GM23338 (cell line): Measurements from ENCODE around the gene PSMB7. TPM values are rescaled to one million over a fixed set of nuclear protein-coding genes. Genes with fewer than 3 reads are reported as not detected.

Experiments
- ATAC-seq: fragments of 200-7000 bp; cut with Tn5 transposase; 3 replicates; pipeline ENCODE4 v1.9.1; 2020
- DNase-seq: peaks from one replicate; pipeline ENCODE4 v3.0.0-alpha.2; 2015; ENCODE audit warnings: low spot score
- H2AFZ ChIP-seq: fragments of 200-600 bp; sonication (generic); 2 replicates; pipeline ENCODE4 v1.8.0; 2016; ENCODE audit warnings: antibody characterized with exemption, mild to moderate bottlenecking, moderate library complexity
- H3F3A ChIP-seq: fragments of 200-600 bp; sonication (generic); replicated peaks from 2 replicates; pipeline ENCODE4 v1.8.0; 2017; ENCODE audit warnings: antibody characterized with exemption, mixed run types, low read depth
- H3K27ac ChIP-seq: fragments of 200-600 bp; sonication (generic); 2 replicates; pipeline ENCODE4 v1.6.1; 2016; ENCODE audit warnings: low read depth
- H3K27me3 ChIP-seq: fragments of 200-600 bp; sonication (generic); 2 replicates; pipeline ENCODE4 v1.8.0; 2016; ENCODE audit warnings: mild to moderate bottlenecking, mixed run types, moderate library complexity; ENCODE audit not compliant: insufficient read depth
- H3K36me3 ChIP-seq: fragments of 200-600 bp; sonication (generic); 2 replicates; pipeline ENCODE4 v1.8.0; 2016; ENCODE audit warnings: mild to moderate bottlenecking; ENCODE audit not compliant: insufficient read depth
- H3K4me1 ChIP-seq: fragments of 200-600 bp; sonication (generic); 2 replicates; pipeline ENCODE4 v1.8.0; 2016; ENCODE audit warnings: mild to moderate bottlenecking, moderate library complexity; ENCODE audit not compliant: insufficient read depth
- H3K4me2 ChIP-seq: fragments of 200-600 bp; sonication (generic); 2 replicates; pipeline ENCODE4 v1.7.1; 2017; ENCODE audit warnings: mixed run types
- H3K4me3 ChIP-seq: fragments of 200-600 bp; sonication (generic); 2 replicates; pipeline ENCODE4 v1.6.1; 2016; ENCODE audit warnings: mixed run types
- H3K79me2 ChIP-seq: fragments of 200-600 bp; sonication (generic); replicated peaks from 2 replicates; pipeline ENCODE4 v1.8.0; 2017; ENCODE audit warnings: mild to moderate bottlenecking; ENCODE audit not compliant: insufficient read depth
- H3K9me2 ChIP-seq: fragments of 200-600 bp; sonication (generic); 2 replicates; pipeline ENCODE4 v1.8.0; 2017; ENCODE audit not compliant: insufficient read depth
- H4K20me1 ChIP-seq: fragments of 200-600 bp; sonication (generic); replicated peaks from 2 replicates; pipeline ENCODE4 v1.8.0; 2017; ENCODE audit warnings: mild to moderate bottlenecking; ENCODE audit not compliant: insufficient read depth
- H3K27ac Mint-ChIP-seq: 2 replicates; pipeline ENCODE4 v1.8.0; 2020; ENCODE audit warnings: inconsistent platforms, mild to moderate bottlenecking, moderate library complexity, mixed read lengths
- H3K27me3 Mint-ChIP-seq: 3 replicates; pipeline ENCODE4 v1.8.0; 2022; ENCODE audit warnings: low read depth, mild to moderate bottlenecking, moderate library complexity, mixed read lengths, inconsistent platforms; ENCODE audit not compliant: insufficient read depth, poor library complexity
- H3K36me3 Mint-ChIP-seq: 3 replicates; pipeline ENCODE4 v1.8.0; 2021; ENCODE audit warnings: low read depth, mild to moderate bottlenecking, inconsistent platforms, moderate library complexity, mixed read lengths
- H3K4me1 Mint-ChIP-seq: 3 replicates; pipeline ENCODE4 v1.8.0; 2020; ENCODE audit warnings: mild to moderate bottlenecking, inconsistent platforms, mixed read lengths
- H3K4me3 Mint-ChIP-seq: 3 replicates; pipeline ENCODE4 v1.8.0; 2021; ENCODE audit warnings: moderate library complexity, mild to moderate bottlenecking, inconsistent platforms, mixed read lengths
- H3K9me3 Mint-ChIP-seq: 3 replicates; pipeline ENCODE4 v1.8.0; 2020; ENCODE audit warnings: moderate library complexity, mild to moderate bottlenecking, inconsistent platforms, mixed read lengths
- CREB1 ChIP-seq: fragments of 250-450 bp; sonication (Bioruptor Pico); IDR thresholded peaks from 2 replicates; pipeline ENCODE4 v1.5.0; 2020; ENCODE audit warnings: low read depth, mild to moderate bottlenecking, moderate library complexity
- CTCF ChIP-seq, 2 experiments: fragments of 200-600 bp in 1 of 2; sonication (generic) in 1 of 2; conservative IDR thresholded peaks; 2 replicates each; pipeline versions ENCODE4 v1.5.1 to v1.6.1; 2016 to 2017; ENCODE audit warnings: antibody characterized with exemption in 2 of 2, low read depth in 2 of 2, mild to moderate bottlenecking in 2 of 2, moderate library complexity in 1 of 2
- ETS1 ChIP-seq: IDR thresholded peaks from 2 replicates; pipeline ENCODE4 v1.6.1; 2016; ENCODE audit warnings: antibody characterized with exemption
- EZH2 ChIP-seq: fragments of 200-600 bp; sonication (generic); IDR thresholded peaks from one replicate; pipeline ENCODE4 v1.8.0; 2017; ENCODE audit warnings: antibody characterized with exemption, mild to moderate bottlenecking, low read depth; ENCODE audit not compliant: unreplicated experiment
- EZH2phosphoT487 ChIP-seq: fragments of 200-600 bp; sonication (generic); IDR thresholded peaks from one replicate; pipeline ENCODE4 v1.8.1; 2018; ENCODE audit warnings: antibody characterized with exemption; ENCODE audit not compliant: unreplicated experiment
- JUNB ChIP-seq: IDR thresholded peaks from one replicate; pipeline ENCODE4 v1.6.1; 2016; ENCODE audit warnings: antibody characterized with exemption; ENCODE audit not compliant: unreplicated experiment
- NANOG ChIP-seq: IDR thresholded peaks from 2 replicates; pipeline ENCODE4 v1.6.1; 2016; ENCODE audit warnings: antibody characterized with exemption, borderline replicate concordance
- POLR2AphosphoS5 ChIP-seq: IDR thresholded peaks from 2 replicates; pipeline ENCODE4 v1.6.1; 2016; ENCODE audit warnings: antibody characterized with exemption, low read depth
- REST ChIP-seq: IDR thresholded peaks from one replicate; pipeline ENCODE4 v1.6.1; 2018; ENCODE audit warnings: antibody characterized with exemption; ENCODE audit not compliant: unreplicated experiment
- STAT1 ChIP-seq: IDR thresholded peaks from one replicate; pipeline ENCODE4 v1.6.1; 2016; ENCODE audit warnings: antibody characterized with exemption; ENCODE audit not compliant: unreplicated experiment
- ZNF114 ChIP-seq: fragments of 250-450 bp; sonication (Bioruptor Pico); IDR thresholded peaks from 2 replicates; pipeline ENCODE4 v1.5.0; 2020; ENCODE audit warnings: mild to moderate bottlenecking, moderate library complexity
- ZNF331 ChIP-seq: fragments of 250-450 bp; sonication (Bioruptor Pico); IDR thresholded peaks from 2 replicates; pipeline ENCODE4 v1.5.0; 2020; ENCODE audit warnings: low read depth, mild to moderate bottlenecking, moderate library complexity
- polyA plus RNA-seq: library from polyadenylated mRNA; unstranded; fragments of >200 nt; fragmentation: Nextera tagmentation; extraction: Ambion mirVana; gene quantifications from 2 replicates; pipeline ENCODE4 v1.2.1, GENCODE V29; 2016
- total RNA-seq: library from RNA; depleted of rRNA; stranded (reverse); fragments of >200 nt; shearing (Covaris generic); gene quantifications from 2 replicates; pipeline ENCODE4 v1.2.3, GENCODE V29; 2014

The PSMB7 gene
- total and polyA plus RNA-seq, 2 experiments from 2014 or later, result 255 to 268 TPM

- TF ChIP-seq CREB1 (no peak), ZNF114 (no peak)
Observed at GRCh38 chr9:124359855-124360678, 55.2 kb downstream of the PSMB7 start (continued).

- peaks cover 18% of the 10 kb centered on the region for H3K4me1 Mint-ChIP-seq
- H3K27ac Mint-ChIP-seq, result no peak overlapping the region
- peaks cover 17% of the 10 kb centered on the region; the same call in 1 of the 3 replicates for H3K36me3 Mint-ChIP-seq
- Histone ChIP-seq H3K4me2 (no peak overlapping the region), H3K79me2 (peaks cover 79% of the 10 kb centered on the region), H3K27me3 (no peaks in the 10 kb centered on the region), H3K36me3 (no peaks in the 10 kb centered on the region), H2AFZ (no peak overlapping the region), H3K27ac (no peak overlapping the region), H3K4me3 (no peak overlapping the region), H4K20me1 (peaks cover 41% of the 10 kb centered on the region), H3K4me1 (no peaks in the 10 kb centered on the region), H3F3A (no peaks in the 10 kb centered on the region), H3K9me2 (no peaks in the 10 kb centered on the region)
- ATAC-seq (no peak), DNase-seq (no peak)
- H3K9me3 Mint-ChIP-seq, result no peaks in the 10 kb centered on the region
- H3K27me3 Mint-ChIP-seq, result peaks cover 13% of the 10 kb centered on the region
- H3K4me3 Mint-ChIP-seq, result no peak overlapping the region
- TF ChIP-seq ZNF114 (no peak), STAT1 (no peak), CTCF (conservative IDR thresholded peaks at IDR 0.05; ENCODE audit: low read depth in 2 of 2) (no peak), CREB1 (no peak), EZH2phosphoT487 (no peak), EZH2 (no peak), ETS1 (no peak), REST (no peak), POLR2AphosphoS5 (no peak), ZNF331 (no peak), NANOG (no peak), JUNB (no peak)
Observed at GRCh38 chr9:124359426-124359825, 55.8 kb downstream of the PSMB7 start.
